OCI-LY3 (cell line): ENCODE measurements around the gene GLDN.

Source experiments
- H2AFZ ChIP-seq: fragments of 200-600, 300-600 bp; shearing (Covaris generic); 2 replicates; pipeline ENCODE4 v1.6.0; 2014; ENCODE audit warnings: antibody characterized with exemption, low read depth, low read length
- H3K27ac ChIP-seq: fragments of 200-600, 300-600 bp; sonication (generic); 2 replicates; pipeline ENCODE4 v1.5.1; 2014; ENCODE audit warnings: mild to moderate bottlenecking, low read length, moderate library complexity, mixed read lengths
- H3K27me3 ChIP-seq: fragments of 200-600, 300-600 bp; sonication (generic); 2 replicates; pipeline ENCODE4 v1.6.1; 2014; ENCODE audit warnings: low read depth, low read length, mixed read lengths
- H3K36me3 ChIP-seq: fragments of 200-600, 300-600 bp; sonication (generic); replicated peaks from 2 replicates; pipeline ENCODE3; 2014; ENCODE audit warnings: low read depth, low read length, mixed read lengths
- H3K4me1 ChIP-seq: fragments of 300-600, 200-600 bp; sonication (generic); 2 replicates; pipeline ENCODE4 v1.6.1; 2014; ENCODE audit warnings: low read length, mixed read lengths
- H3K4me2 ChIP-seq: fragments of 200-600, 300-600 bp; sonication (generic); 2 replicates; pipeline ENCODE4 v1.6.1; 2014; ENCODE audit warnings: low read length, mixed read lengths
- H3K4me3 ChIP-seq: fragments of 300-600, 200-600 bp; sonication (generic); 2 replicates; pipeline ENCODE4 v1.5.1; 2014; ENCODE audit warnings: antibody characterized with exemption, mild to moderate bottlenecking, low read length, moderate library complexity
- H3K79me2 ChIP-seq: fragments of 300-600, 200-600 bp; shearing (Covaris generic); 2 replicates; pipeline ENCODE4 v1.6.1; 2014; ENCODE audit warnings: mild to moderate bottlenecking, low read length, mixed read lengths
- H3K9ac ChIP-seq: fragments of 300-600, 200-600 bp; shearing (Covaris generic); 2 replicates; pipeline ENCODE4 v1.6.0; 2014; ENCODE audit warnings: mild to moderate bottlenecking, low read length, moderate library complexity
- H3K9me3 ChIP-seq: fragments of 200-600, 300-600 bp; shearing (Covaris generic); 2 replicates; pipeline ENCODE4 v1.6.1; 2014; ENCODE audit warnings: low read length, mixed read lengths; ENCODE audit not compliant: insufficient read depth
- H4K20me1 ChIP-seq: fragments of 200-600, 300-600 bp; sonication (generic); 2 replicates; pipeline ENCODE4 v1.6.1; 2016; ENCODE audit warnings: low read length, mixed read lengths; ENCODE audit not compliant: insufficient read depth
- CTCF ChIP-seq: fragments of 200-600, 300-600 bp; sonication (generic); IDR thresholded peaks from 2 replicates; pipeline ENCODE4 v1.5.1; 2014; ENCODE audit warnings: antibody characterized with exemption, low read length, low read depth
- EZH2phosphoT487 ChIP-seq: fragments of 200-600 bp; shearing (Covaris generic); IDR thresholded peaks from 2 replicates; pipeline ENCODE4 v1.6.1; 2018; ENCODE audit warnings: antibody characterized with exemption, mixed run types, low read depth

The GLDN gene

GRCh38 chr15:51342227-51342999, 958 bp downstream of the GLDN start:
- H2AFZ ChIP-seq = no peak overlapping the region
- no peak overlapping the region for H3K4me3 ChIP-seq
- H3K9ac ChIP-seq = no peak overlapping the region
- no peaks in the 10 kb centered on the region for H3K79me2 ChIP-seq
- no peaks in the 10 kb centered on the region for H3K27me3 ChIP-seq
- H3K27ac ChIP-seq = no peak overlapping the region
- H4K20me1 ChIP-seq = no peaks in the 10 kb centered on the region
- H3K4me2 ChIP-seq = no peak overlapping the region
- no peak for TF ChIP-seq EZH2phosphoT487
- TF ChIP-seq CTCF = no peak
- peaks cover 18% of the 10 kb centered on the region for H3K4me1 ChIP-seq
- H3K36me3 ChIP-seq = no peaks in the 10 kb centered on the region
- H3K9me3 ChIP-seq = no peaks in the 10 kb centered on the region

GRCh38 chr15:51343466-51343865, 2.0 kb downstream of the GLDN start:
- Histone ChIP-seq H3K4me1 (peaks cover 26% of the 10 kb centered on the region), H3K9me3 (no peaks in the 10 kb centered on the region), H2AFZ (no peak overlapping the region), H3K4me3 (no peak overlapping the region), H3K9ac (no peak overlapping the region), H4K20me1 (no peaks in the 10 kb centered on the region), H3K79me2 (no peaks in the 10 kb centered on the region), H3K27me3 (no peaks in the 10 kb centered on the region), H3K4me2 (no peak overlapping the region), H3K27ac (no peak overlapping the region), H3K36me3 (no peaks in the 10 kb centered on the region)
- TF ChIP-seq CTCF = no peak
- TF ChIP-seq EZH2phosphoT487 = no peak

GRCh38 chr15:51346136-51346535, 4.7 kb downstream of the GLDN start:
- H3K79me2 ChIP-seq = no peaks in the 10 kb centered on the region
- no peak overlapping the region for H2AFZ ChIP-seq
- no peaks in the 10 kb centered on the region for H3K36me3 ChIP-seq
- H3K4me3 ChIP-seq = no peak overlapping the region
- no peak overlapping the region for H3K9ac ChIP-seq
- no peak for TF ChIP-seq CTCF
- no peak for TF ChIP-seq EZH2phosphoT487
- H3K27ac ChIP-seq = no peak overlapping the region
- no peak overlapping the region for H3K4me2 ChIP-seq
- no peaks in the 10 kb centered on the region for H4K20me1 ChIP-seq
- H3K27me3 ChIP-seq = no peaks in the 10 kb centered on the region
- peaks cover 16% of the 10 kb centered on the region for H3K4me1 ChIP-seq
- no peaks in the 10 kb centered on the region for H3K9me3 ChIP-seq

- no peak overlapping the region for H3K27ac ChIP-seq
- H3K9me3 ChIP-seq = no peaks in the 10 kb centered on the region
- no peak overlapping the region for H3K4me3 ChIP-seq
- H2AFZ ChIP-seq = peak overlapping the region; percentile 78
- H3K79me2 ChIP-seq = no peaks in the 10 kb centered on the region
- H4K20me1 ChIP-seq = no peaks in the 10 kb centered on the region
- peaks cover 16% of the 10 kb centered on the region for H3K4me1 ChIP-seq
- no peaks in the 10 kb centered on the region; the same call in 1 of the 2 replicates for H3K27me3 ChIP-seq
- no peaks in the 10 kb centered on the region for H3K36me3 ChIP-seq
- H3K4me2 ChIP-seq = peak overlapping the region; percentile 39
- no peak overlapping the region for H3K9ac ChIP-seq
- no peak for TF ChIP-seq EZH2phosphoT487
- TF ChIP-seq CTCF = no peak
Measured at GRCh38 chr15:51348688-51349087, 7.2 kb downstream of the GLDN start.
